HG03571 (cell line): ENCODE results near the gene PLCH1.
"Not testable (repeated sequence)": the region's sequence is repeated elsewhere in the genome, so short reads cannot be mapped to it uniquely, and the experiment has no call there.

Experiments used
- ATAC-seq: cut with Tn5 transposase; IDR thresholded peaks from one replicate; pipeline ENCODE4 v1.9.1; 2021; ENCODE audit not compliant: unreplicated experiment

Gene PLCH1

DNA sequence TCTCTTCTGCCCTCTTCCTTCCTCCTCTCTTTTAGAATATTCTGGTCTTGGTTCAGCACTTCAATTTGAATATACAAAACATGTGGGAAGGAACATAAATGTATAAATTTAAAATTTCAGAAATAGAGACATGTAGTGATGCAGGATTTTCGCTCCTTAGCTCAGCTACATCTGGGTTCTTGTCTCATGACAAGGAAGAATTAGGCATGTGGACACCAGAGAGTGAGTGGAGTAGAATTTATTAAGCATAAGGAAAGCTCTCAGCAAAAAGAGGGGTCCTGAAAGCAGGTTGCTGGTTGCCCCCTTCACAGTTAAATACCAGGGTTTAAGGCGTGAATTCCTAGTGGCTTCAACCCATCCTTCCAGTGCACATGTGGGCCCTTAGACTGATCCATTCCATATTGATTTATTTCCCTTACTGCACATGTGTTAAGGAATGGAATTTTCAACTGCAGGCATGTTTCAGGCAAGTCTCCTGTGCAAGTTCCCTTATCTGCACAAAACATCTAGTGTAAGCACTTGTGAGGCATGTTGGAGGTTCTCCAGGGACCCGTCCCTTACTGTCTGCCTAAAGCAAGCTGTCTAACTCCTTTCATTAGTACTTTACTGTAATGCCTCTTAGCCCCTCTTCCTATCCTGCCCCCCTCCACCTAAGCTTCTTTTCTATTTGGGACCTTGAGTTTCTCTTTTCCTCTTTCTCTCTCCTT lies 318.2 kb downstream of the PLCH1 start:
- no peak for ATAC-seq

DNA sequence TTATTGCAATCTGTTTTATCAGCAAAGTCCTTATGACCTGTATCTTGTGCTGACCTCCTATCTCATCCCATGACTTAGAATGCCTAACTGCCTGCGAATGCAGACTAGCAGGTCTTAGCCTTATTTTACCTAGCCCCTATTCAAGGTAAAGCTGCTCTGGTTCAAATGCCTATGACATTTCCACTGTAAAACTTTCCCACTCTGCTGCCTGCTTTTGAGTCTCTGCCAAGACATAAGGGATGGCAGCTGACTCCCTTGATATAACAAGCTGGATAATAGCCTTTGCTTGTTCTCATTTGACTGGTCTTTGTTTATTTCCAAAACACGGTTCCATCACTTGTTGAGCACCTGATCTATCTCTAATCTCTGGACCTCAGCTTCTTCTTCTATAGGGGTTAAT lies 319.5 kb downstream of the PLCH1 start:
- no peak for ATAC-seq

DNA sequence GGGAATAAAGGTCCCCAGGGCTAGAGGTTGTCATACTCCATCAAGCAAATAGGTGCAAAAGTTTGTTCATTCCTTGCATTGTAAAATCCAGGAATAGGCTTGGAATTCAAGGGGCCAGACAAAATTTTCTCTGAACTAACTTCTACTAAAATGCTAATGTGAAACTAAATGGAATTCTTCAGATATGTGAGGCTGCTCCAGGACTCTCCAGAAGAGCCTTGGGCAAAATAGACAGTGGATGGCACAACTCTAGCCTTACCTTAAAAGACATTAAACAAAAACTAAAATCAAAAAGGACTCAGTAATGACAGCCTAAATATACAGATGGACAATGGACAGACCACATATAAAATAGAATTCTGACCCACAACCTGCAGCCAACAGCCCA lies 320.6 kb downstream of the PLCH1 start:
- ATAC-seq, result no peak

DNA sequence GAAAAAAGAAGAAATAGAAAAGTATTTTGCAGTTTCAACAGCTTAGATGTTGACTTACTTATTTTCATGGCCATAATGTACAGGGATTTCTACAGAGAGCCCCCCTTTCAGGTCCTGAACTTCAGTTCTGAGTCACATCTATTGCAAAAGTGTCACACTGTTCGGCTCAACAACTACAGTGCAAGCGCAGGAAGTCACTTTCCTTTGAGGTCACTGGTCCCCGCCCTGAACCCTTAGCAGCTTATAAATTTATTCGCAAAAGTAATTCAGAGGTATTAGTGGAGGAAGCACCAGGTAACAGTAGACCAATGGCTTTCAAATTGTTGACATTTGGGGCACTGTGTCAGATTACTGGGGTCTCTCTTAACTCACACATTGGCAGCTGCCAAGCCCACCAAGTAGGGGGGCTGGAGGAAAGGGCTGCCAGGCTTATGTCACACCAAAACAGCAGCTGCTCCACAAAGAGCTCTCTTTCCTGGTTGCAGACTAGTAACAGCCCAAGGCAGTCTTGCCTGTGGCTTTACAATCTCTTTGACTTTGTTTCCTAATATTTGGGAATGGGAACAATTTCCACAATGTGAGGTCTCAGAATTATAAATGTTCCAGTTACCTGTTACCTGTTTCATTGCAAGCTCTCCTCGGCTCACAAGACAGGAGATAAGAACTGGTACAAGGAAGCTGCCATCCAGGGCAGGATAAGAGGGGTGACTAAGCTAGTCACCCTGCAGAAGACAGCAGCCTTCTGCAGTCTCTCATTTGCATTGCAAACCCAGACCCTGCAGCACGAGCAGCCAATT lies 321.1 kb downstream of the PLCH1 start:
- no peak for ATAC-seq

DNA sequence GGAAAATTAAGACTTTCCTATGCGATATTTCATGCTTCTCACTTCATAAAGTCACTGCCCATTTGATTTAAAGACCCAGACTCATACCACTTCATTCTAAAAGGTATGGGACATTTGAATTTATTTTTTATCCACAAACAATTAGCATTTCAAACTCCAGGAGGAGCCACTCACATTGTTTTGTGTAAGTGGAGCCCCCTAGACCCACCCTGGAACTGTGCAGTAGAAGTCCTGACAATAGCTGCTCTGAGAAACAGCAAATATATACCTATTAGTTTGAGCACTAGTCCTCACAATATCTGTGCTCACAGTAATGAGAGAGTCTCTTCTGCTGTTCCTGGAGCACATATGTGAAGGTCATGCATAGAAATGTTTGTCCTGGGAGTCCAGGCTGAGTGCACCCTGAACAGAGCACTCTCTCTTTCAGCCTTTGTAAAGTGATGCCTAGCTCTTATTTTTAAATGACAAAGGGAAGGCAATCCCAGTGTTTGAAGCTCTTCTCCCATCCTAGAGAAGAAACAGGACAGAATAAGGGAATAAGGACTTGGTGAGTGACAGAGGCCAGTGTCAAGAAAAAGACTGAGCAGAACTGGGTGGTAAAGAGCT lies 323.9 kb downstream of the PLCH1 start:
- no peak for ATAC-seq

DNA sequence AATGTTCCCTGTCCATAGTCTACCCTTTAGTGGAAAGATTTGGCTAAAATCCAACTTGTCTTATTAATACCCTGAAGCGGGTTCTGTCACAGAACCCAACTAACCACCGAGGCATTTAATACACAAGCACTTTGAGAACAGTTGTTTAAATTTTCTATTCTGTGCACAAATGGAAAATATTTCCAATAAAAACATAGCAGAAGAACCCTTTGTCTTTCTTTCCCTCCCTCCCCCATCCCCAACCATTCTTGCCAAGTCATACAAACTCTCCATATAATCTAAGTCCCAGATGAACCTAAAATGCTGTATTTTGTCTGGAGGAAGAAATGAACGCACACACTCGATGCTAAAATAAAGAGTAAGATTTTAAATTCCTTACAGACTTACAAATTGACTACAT lies 324.5 kb downstream of the PLCH1 start:
- ATAC-seq, result no peak

DNA sequence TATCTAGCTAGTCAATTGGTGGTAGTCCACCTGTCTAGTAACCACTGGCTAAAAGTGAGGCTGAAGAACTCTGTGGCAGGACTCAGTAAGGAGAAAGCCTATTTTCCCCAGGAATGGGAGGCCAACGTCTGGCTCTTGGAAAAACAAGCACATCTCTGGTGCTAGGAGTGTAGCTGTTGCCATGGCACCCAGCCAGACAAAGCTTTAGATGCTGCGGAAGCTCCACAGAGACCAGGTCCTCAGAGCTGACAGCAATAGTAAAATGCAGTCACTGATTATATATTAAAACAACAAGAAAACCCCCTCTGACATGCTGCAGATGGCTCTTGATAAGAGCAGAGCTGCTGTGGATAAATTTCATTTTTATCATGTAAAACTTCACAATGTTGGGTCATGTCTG lies 326.5 kb downstream of the PLCH1 start:
- no peak for ATAC-seq

DNA sequence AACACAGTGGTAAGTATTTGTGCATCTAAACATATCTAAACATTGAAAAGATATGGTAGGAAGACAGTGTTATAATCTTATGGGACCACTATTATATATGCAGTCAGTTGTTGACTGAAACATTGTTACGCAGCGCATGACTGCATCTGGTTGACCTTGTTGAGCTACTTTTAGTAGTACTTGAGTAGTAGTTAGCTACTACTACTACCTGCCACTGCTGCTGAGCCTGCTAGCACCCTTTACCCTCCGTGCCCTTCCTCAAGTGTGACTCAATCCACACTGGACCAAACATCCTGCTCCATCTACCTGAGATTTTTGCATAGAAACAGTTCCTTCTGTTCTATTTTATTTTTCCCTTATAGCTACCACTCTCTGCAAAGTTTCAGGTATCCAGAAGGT lies 327.8 kb downstream of the PLCH1 start:
- no peak for ATAC-seq

DNA sequence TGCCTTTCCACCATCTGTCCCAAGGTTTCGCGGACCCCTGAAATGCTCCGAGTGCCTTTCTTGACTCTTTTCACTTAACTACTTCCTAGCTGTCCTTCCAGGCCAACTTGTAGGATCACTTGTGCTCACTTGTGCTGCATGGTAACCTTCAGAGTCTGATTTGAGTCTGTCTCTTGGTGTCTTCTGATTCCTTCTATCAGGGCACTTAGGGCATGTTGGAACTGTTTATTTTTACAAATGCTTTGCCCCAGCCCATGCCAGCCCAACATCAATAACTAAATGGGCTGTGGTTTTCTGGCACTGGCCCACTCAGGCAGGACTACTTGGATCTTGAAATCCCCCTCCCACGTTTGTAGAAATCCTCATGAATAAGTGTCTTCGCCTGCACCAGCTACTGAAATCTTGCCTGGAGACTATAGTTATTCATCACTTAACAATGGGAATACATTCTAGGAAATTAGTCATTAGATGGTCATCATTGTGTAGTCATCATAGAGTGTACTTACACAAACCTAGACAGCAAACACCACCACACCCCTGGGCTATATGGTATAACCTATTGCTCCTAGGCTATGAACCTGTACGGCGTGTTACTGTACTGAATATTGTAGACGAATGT lies 328.3 kb downstream of the PLCH1 start:
- ATAC-seq, result no peak

DNA sequence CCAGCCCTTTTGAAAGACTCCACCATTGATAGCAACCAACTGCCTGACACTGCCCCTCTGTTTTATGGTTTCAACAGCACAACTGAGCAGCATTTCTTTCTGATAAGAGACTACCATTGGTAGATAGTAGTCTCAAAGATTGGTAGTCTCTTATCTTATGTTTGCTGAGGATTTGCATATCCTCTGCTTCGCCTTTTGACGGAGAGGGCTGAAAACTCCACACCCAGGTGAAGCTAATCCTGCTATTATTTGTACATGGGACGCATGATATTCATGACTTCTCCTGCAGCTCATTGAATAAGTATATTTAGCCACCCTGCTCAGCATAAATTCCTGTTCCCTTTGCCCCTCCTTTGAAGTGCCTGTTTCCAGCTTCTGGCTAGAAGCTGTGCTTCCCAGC lies 332.0 kb downstream of the PLCH1 start:
- ATAC-seq, result no peak

DNA sequence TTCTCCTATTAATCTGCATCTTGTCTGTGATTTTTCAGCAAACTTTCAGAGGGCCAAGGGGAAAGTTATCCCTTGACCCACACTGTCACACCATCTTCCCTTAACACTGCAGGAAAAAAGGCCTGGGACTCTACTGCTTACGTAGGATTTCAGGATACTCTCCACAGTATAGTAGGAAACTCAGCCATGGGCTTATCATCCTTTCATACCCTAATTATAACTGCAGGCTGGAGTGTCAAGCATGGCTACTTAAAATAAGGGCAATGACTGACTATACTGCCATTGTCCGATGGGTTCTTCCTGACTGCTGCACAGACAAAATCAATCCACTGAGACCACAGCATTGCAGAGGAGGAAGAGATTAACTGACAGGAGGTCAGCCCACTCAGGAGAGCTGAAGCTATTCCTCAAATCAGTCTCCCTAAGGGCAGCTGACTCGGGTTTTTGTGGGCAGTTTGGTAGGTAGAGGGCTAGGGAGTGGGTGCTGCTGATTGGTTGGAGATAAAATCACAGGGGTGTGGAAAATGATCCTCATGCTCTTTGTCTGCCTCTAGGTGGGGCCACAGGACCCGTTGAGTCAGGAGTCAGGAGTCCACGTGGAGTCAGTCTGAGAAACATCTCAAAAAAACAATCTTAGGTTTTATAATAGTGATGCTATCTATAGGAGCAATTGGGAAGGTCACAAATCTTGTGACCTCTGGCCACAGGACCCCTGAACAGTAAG lies 333.2 kb downstream of the PLCH1 start:
- no peak for ATAC-seq

DNA sequence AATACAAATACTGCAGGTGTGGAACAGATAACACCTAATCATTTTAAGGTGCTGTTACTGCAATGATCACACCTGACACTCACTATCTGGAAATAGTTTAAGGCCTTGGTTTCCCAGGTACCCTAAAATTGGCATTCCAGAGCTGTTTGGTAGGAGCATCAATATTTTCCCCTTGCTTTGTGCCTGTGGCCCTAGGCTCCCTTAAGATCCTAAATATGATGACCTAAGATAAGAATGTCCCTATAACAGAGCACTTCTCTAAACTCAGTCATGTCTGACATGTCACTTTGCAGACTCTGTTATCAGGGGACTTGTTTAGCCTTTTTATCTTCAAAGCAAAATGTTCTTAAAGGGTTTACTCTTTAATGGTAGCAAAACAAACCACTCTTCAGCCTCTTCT lies 335.5 kb downstream of the PLCH1 start:
- no peak for ATAC-seq

DNA sequence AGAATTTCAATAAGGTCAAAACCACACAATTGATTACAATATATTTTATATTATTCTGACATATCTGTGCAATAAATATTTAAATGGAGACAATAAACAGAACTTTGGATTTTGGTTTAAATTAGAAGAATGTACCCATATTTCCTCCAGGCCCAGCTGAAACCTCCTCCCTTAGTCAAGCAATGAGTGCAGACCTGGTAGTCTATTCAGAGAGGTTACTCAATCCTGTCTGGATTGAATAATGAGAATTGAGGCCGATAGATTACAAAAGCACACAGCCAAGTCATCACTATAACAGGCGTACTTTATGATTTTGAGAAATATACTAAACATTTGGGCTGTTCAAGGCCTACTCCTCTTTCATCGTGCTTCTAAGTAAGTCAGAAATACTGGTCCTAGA lies 336.9 kb downstream of the PLCH1 start:
- no peak for ATAC-seq

DNA sequence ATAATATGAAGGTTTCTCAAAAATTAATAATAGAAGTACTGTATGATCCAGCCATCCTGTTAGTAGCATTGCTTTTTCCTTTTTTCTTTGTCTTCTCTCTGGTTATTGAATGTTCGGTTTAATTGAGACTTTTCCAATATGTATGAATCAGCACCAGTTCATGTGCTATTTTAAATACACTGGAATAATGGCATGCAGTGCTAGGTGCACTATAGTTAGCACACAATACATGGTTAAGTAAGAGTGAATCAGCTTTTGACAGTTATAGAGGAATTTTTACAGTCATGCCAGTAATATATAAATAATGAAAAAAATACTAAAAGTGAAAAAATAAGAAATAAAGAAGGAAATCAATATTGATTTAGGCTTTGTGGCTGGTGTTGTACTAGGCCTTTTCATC lies 337.5 kb downstream of the PLCH1 start:
- ATAC-seq, result no peak

DNA sequence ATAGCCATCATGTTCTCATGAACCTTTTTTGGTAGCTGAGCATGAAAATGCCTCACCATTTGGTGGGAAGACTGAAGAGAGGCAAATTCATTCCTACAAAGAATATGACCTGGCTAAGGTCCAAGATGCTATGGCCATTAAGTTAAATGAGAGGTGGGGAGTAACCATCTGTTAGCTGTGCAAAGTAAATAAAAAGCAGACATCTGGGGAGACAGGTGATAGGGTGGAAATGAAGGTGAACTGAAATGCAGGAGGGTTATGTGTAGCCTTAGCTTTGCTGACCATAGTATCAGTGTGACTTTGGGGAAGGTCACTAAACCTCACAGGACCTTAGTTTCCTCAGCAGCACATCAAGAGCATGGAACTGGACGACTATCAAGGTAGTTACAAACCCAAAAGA lies 340.4 kb downstream of the PLCH1 start:
- ATAC-seq, result no peak

DNA sequence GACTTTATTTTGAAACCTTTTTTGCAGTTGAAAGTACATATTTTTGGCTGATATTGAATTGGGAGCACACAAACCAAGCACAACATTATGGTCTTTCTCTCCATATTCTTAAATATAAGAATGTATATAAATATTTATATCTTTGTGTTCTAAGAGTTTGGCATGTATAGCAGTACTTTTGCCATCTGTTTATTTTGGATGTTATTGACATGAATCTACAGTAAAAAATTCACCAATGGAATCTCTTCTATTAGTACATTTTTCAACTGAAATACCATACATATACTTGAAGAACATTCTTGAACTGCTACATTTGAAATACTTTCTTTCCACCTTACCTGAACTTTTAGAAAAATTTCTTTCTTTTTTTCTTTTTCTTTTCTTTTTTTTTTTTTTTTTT lies 342.2 kb downstream of the PLCH1 start:
- ATAC-seq, result no peak

DNA sequence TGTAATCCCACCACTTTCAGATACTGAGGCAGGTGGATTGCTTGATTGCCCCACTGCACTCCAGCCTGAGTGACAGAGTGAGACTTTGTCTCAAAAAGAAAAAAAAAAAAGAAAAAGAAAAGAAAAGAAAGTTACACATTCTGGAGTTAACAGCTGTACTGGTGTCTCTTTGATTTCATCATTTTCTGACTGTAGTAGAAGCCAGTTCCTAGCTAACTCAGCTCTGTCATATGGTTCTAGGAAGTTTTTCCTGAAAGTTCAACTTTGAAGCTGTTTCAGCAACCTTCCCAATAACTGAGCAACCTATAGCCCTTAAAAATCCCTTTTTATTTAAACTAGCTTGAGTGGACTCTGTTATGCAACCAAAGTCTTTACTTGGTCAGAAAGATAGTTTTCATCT lies 346.8 kb downstream of the PLCH1 start:
- ATAC-seq, result no peak

DNA sequence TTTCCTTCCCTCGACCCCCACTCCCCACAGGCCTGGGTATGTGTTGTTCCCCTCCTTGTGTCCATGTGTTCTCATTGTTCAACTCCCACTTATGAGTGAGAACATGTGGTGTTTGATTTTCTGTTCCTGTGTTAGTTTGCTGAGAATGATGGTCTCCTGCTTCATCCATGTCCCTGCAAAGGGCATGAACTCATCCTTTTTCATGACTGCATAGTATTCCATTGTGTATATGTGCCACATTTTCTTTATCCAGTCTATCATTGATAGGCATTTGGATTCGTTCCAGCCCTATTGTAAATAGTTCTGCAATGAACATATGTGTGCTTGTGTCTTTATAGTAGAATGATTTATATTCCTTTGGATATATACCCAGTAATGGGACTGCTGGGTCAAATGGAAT lies 350.0 kb downstream of the PLCH1 start:
- ATAC-seq, result not testable (repeated sequence)

DNA sequence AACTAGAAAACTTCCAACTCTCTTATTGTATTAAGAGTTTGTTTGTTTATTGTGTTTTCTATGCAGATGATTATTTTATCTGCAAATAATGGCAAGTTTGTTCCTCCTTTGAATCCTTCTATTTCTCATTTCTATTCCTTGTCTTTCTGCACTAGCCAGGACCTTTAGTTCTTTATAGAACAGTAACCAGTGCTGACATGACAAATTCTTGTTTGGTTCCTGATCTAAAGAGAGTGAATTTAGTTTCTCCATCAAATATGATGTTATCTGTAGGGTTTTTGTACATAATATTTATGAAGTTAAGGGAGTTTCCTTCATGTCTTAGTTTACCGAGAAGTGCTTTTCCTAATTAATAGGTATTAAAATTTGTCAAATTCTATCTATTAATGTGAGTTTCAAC lies 350.6 kb downstream of the PLCH1 start:
- ATAC-seq, result no peak

DNA sequence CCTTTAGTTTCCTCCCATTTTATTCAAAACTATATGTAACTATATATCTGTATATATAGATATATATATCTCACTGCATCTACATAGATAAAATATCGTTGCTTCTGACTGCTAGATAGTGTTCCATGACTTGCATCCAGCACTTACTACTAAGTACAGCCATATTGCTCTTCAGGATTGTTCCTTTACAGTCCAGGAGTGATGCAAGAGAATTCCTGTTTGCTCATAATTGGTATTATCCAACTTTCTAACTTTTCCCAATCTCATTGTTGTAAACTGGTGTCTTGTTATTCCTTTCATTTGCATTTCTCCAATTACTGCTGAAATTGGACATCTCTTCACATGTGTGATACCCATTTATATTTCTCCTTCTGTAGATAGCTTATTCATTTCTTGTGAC lies 351.6 kb downstream of the PLCH1 start:
- ATAC-seq, result no peak

DNA sequence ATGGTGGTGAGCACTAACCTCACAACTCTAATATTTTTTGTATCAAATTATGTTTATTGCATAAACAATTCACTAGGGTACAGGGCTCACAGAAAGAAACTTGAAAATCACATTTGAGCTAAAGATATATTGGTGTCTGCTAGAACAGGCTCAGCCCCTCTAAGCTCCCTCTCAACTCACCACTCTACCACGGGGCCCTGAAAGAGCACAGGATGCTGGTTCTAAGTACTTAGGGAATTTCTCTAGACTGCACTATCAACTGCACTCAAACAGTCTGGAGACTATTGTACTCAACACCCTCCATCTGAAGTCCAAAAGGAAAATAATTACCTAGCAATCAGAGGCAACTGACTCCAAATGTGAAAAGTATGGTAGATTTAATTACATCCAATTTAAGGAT lies 352.7 kb downstream of the PLCH1 start:
- no peak for ATAC-seq
